Astrocyte (in vitro differentiated cells and primary cell): ENCODE results near the gene PLA2G2F. TPM values are rescaled to one million over a fixed set of nuclear protein-coding genes. Genes with fewer than 3 reads are reported as not detected.

Experiments
- DNase-seq: peaks from one replicate; pipeline ENCODE4 v3.0.0-alpha.2; 2010; ENCODE audit warnings: low read depth
- FAIRE-seq: peaks from 2 replicates; lab custom pipeline; 2011; peaks lifted over from hg19 to GRCh38; lab: Jason Lieb, UNC
- H2AFZ ChIP-seq: 2 replicates; pipeline ENCODE4 v1.6.0; 2012; ENCODE audit warnings: low read depth, low read length, inconsistent platforms
- H3K27ac ChIP-seq: 2 replicates; pipeline ENCODE4 v1.5.1; 2011; ENCODE audit warnings: low read depth, low read length, inconsistent platforms
- H3K27me3 ChIP-seq: 2 replicates; pipeline ENCODE4 v1.6.0; 2011; ENCODE audit warnings: low read length, inconsistent platforms; ENCODE audit not compliant: insufficient read depth
- H3K36me3 ChIP-seq: 2 replicates; pipeline ENCODE4 v1.5.1; 2011; ENCODE audit warnings: low read length, inconsistent platforms; ENCODE audit not compliant: insufficient read depth
- H3K4me1 ChIP-seq: 2 replicates; pipeline ENCODE4 v1.5.1; 2011; ENCODE audit warnings: low read length, inconsistent platforms; ENCODE audit not compliant: insufficient read depth
- H3K4me2 ChIP-seq: 2 replicates; pipeline ENCODE4 v1.6.0; 2012; ENCODE audit warnings: low read length, inconsistent platforms
- H3K4me3 ChIP-seq: 2 replicates; pipeline ENCODE4 v1.5.1; 2011; ENCODE audit warnings: low read depth, mild to moderate bottlenecking, low read length, inconsistent platforms; ENCODE audit not compliant: insufficient read depth
- H3K79me2 ChIP-seq: 2 replicates; pipeline ENCODE4 v1.6.0; 2012; ENCODE audit warnings: mild to moderate bottlenecking, low read length, inconsistent platforms; ENCODE audit not compliant: insufficient read depth
- H3K9ac ChIP-seq: 2 replicates; pipeline ENCODE4 v1.6.0; 2012; ENCODE audit warnings: mild to moderate bottlenecking, low read length, inconsistent platforms
- H3K9me3 ChIP-seq: 2 replicates; pipeline ENCODE4 v1.5.1; 2012; ENCODE audit warnings: low read depth, mild to moderate bottlenecking, low read length, inconsistent platforms; ENCODE audit not compliant: insufficient read depth
- H4K20me1 ChIP-seq: 2 replicates; pipeline ENCODE4 v1.6.0; 2012; ENCODE audit warnings: low read length, inconsistent platforms; ENCODE audit not compliant: insufficient read depth
- H3K27ac Mint-ChIP-seq: one replicate; pipeline ENCODE4 v1.8.0; 2021; ENCODE audit warnings: mild to moderate bottlenecking, mixed read lengths; ENCODE audit not compliant: unreplicated experiment
- H3K27me3 Mint-ChIP-seq: one replicate; pipeline ENCODE4 v1.8.0; 2021; ENCODE audit warnings: low read depth, mixed read lengths; ENCODE audit not compliant: unreplicated experiment
- H3K36me3 Mint-ChIP-seq: one replicate; pipeline ENCODE4 v1.8.0; 2021; ENCODE audit warnings: low read depth, mixed read lengths; ENCODE audit not compliant: unreplicated experiment
- H3K4me1 Mint-ChIP-seq: one replicate; pipeline ENCODE4 v1.8.0; 2021; ENCODE audit warnings: low read depth, mixed read lengths; ENCODE audit not compliant: unreplicated experiment
- H3K4me3 Mint-ChIP-seq: one replicate; pipeline ENCODE4 v1.8.0; 2021; ENCODE audit warnings: mild to moderate bottlenecking, moderate library complexity, mixed read lengths; ENCODE audit not compliant: unreplicated experiment
- H3K9me3 Mint-ChIP-seq: one replicate; pipeline ENCODE4 v1.8.0; 2021; ENCODE audit warnings: mild to moderate bottlenecking, mixed read lengths; ENCODE audit not compliant: unreplicated experiment
- EZH2 ChIP-seq: IDR thresholded peaks from 2 replicates; pipeline ENCODE4 v1.6.1; 2012; ENCODE audit warnings: mild to moderate bottlenecking, low read length, inconsistent platforms; ENCODE audit not compliant: insufficient read depth
- total RNA-seq: library from RNA; stranded (reverse); gene quantifications from 2 replicates; pipeline ENCODE4 v1.2.1, GENCODE V29; 2021
- TF ChIP-seq, protein P1 (sequence below): IDR thresholded peaks from 2 replicates; pipeline ENCODE4 v1.5.1; 2011; ENCODE audit warnings: low read depth, mild to moderate bottlenecking, inconsistent platforms, low read length, moderate library complexity; ENCODE audit not compliant: insufficient read depth

PLA2G2F gene
- total RNA-seq, 1 donor from 2014 or later: 0.23 TPM

DNA sequence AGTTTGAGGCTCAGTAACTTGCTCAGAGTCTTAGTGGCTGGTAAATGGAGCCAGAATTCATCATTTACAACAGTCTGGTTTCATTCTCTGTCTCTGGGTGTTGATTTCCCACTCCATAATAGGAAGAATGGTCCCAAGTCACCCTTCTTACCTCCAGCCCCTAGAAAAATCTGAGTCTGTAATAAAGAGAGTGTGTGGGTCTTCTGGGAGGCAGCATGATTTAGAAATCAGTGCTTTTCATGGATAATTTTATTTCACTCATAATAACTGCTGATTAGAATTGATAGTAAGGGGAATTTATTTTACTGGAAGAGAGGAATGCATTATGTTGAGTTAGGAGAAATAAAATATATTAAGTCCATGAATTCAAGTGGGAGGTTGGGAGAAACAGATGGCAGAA lies 21.9 kb upstream of the PLA2G2F start:
- H3K27me3 ChIP-seq: peaks cover 17% of the 10 kb centered on the region
- H3K79me2 ChIP-seq: no peaks in the 10 kb centered on the region
- no peak overlapping the region for H3K9ac ChIP-seq
- peaks cover 47% of the 10 kb centered on the region for H3K27me3 Mint-ChIP-seq
- H3K9me3 Mint-ChIP-seq: peaks cover 3% of the 10 kb centered on the region
- no peak for FAIRE-seq
- no peaks in the 10 kb centered on the region for H3K9me3 ChIP-seq
- peaks cover under 1% of the 10 kb centered on the region for H3K4me1 ChIP-seq
- H3K27ac ChIP-seq: no peak overlapping the region
- no peaks in the 10 kb centered on the region for H4K20me1 ChIP-seq
- no peak overlapping the region for H2AFZ ChIP-seq
- H3K36me3 Mint-ChIP-seq: peaks cover 2% of the 10 kb centered on the region
- no peak for DNase-seq
- TF ChIP-seq, protein P1, sequence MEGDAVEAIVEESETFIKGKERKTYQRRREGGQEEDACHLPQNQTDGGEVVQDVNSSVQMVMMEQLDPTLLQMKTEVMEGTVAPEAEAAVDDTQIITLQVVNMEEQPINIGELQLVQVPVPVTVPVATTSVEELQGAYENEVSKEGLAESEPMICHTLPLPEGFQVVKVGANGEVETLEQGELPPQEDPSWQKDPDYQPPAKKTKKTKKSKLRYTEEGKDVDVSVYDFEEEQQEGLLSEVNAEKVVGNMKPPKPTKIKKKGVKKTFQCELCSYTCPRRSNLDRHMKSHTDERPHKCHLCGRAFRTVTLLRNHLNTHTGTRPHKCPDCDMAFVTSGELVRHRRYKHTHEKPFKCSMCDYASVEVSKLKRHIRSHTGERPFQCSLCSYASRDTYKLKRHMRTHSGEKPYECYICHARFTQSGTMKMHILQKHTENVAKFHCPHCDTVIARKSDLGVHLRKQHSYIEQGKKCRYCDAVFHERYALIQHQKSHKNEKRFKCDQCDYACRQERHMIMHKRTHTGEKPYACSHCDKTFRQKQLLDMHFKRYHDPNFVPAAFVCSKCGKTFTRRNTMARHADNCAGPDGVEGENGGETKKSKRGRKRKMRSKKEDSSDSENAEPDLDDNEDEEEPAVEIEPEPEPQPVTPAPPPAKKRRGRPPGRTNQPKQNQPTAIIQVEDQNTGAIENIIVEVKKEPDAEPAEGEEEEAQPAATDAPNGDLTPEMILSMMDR: no peak
- no peak for TF ChIP-seq EZH2
- H3K36me3 ChIP-seq: no peaks in the 10 kb centered on the region
- no peak overlapping the region for H3K4me2 ChIP-seq
- no peak overlapping the region for H3K27ac Mint-ChIP-seq
- no peak overlapping the region for H3K4me3 ChIP-seq
- H3K4me1 Mint-ChIP-seq: no peaks in the 10 kb centered on the region
- no peak overlapping the region for H3K4me3 Mint-ChIP-seq

DNA sequence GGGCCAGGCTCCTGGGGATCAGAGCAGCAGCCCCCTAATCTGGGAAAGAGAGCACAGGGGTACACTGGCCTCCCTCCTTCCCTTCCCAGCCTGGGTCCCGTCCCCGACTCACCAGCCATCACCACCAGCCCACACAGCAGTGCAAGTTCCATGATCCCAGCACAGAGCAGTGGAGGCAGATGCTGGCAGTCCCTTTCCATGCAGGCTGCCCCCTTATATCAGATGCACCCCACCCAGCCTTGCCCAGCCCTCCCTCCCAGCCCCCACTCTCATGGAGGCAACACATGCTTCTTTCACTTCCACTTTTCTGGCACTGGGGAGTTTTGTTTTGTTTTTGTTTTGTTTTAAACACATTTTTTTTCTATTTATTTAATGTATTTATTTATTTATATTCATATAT lies 19.8 kb upstream of the PLA2G2F start, which contains the start of gene PLA2G2D:
TSS of gene PLA2G2D (minus strand) at position 190 of the 400 bp plus-strand sequence. CDS start at position 152, 38 bp downstream.
- H3K9me3 ChIP-seq: no peaks in the 10 kb centered on the region
- DNase-seq (no peak), FAIRE-seq (no peak)
- peaks cover 4% of the 10 kb centered on the region for H3K4me1 ChIP-seq
- no peaks in the 10 kb centered on the region for H3K79me2 ChIP-seq
- Mint-ChIP-seq H3K36me3 (no peaks in the 10 kb centered on the region), H3K27me3 (peaks cover 36% of the 10 kb centered on the region), H3K4me1 (no peaks in the 10 kb centered on the region), H3K27ac (no peak within 1 kb of the TSS), H3K4me3 (no peak within 1 kb of the TSS), H3K9me3 (peaks cover 3% of the 10 kb centered on the region)
- H3K36me3 ChIP-seq: no peaks in the 10 kb centered on the region
- H3K27ac ChIP-seq: no peak within 1 kb of the TSS
- no peak within 1 kb of the TSS for H3K9ac ChIP-seq
- TF ChIP-seq EZH2: no peak
- TF ChIP-seq, protein P1: no peak
- H4K20me1 ChIP-seq: no peaks in the 10 kb centered on the region
- no peak within 1 kb of the TSS for H3K4me2 ChIP-seq
- H2AFZ ChIP-seq: no peak within 1 kb of the TSS
- H3K27me3 ChIP-seq: peaks cover 17% of the 10 kb centered on the region
- no peak within 1 kb of the TSS for H3K4me3 ChIP-seq

DNA sequence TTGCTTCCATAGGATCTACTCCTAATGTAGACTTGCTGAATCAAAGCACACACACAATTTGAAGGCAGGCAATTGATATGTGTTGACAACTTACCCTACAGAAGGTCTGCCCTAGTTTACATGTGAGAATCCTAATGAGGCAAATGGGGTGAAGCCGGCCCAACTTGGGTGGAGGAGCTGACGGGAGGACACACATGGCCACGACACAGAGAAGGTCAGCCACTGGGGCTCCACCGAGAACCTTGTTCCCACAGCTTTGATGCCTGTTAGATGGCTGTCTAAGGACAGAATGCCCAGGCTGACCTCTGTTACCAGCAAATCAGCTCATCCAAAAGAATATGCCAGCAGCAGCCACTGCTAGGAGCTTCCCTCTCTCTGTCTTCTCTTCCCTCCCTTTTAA lies 18.3 kb upstream of the PLA2G2F start:
- peaks cover 42% of the 10 kb centered on the region for H3K27me3 Mint-ChIP-seq
- peaks cover 17% of the 10 kb centered on the region for H3K27me3 ChIP-seq
- H3K9me3 Mint-ChIP-seq: peaks cover 6% of the 10 kb centered on the region
- H3K27ac Mint-ChIP-seq: no peak overlapping the region
- H3K9ac ChIP-seq: no peak overlapping the region
- TF ChIP-seq EZH2: no peak
- no peaks in the 10 kb centered on the region for H4K20me1 ChIP-seq
- H3K36me3 Mint-ChIP-seq: no peaks in the 10 kb centered on the region
- H2AFZ ChIP-seq: no peak overlapping the region
- FAIRE-seq: no peak
- H3K4me1 Mint-ChIP-seq: peaks cover 5% of the 10 kb centered on the region
- H3K4me3 ChIP-seq: no peak overlapping the region
- no peak overlapping the region for H3K4me2 ChIP-seq
- H3K9me3 ChIP-seq: no peaks in the 10 kb centered on the region
- H3K4me3 Mint-ChIP-seq: no peak overlapping the region
- no peaks in the 10 kb centered on the region for H3K36me3 ChIP-seq
- H3K4me1 ChIP-seq: peaks cover 13% of the 10 kb centered on the region
- H3K27ac ChIP-seq: no peak overlapping the region
- no peak for DNase-seq
- no peaks in the 10 kb centered on the region for H3K79me2 ChIP-seq
